HG02623 (cell line): ENCODE results near the gene SIRPD.

Experiments
- ATAC-seq: cut with Tn5 transposase; IDR thresholded peaks from one replicate; pipeline ENCODE4 v1.9.1; 2021; ENCODE audit warnings: moderate library complexity; ENCODE audit not compliant: unreplicated experiment

SIRPD gene

GRCh38 chr20:1538655-1539054 lies 18.9 kb downstream of the SIRPD start:
- ATAC-seq = no peak

- ATAC-seq = no peak
Measured at GRCh38 chr20:1537731-1538058, 19.8 kb downstream of the SIRPD start.

- ATAC-seq = no peak
Measured at GRCh38 chr20:1536893-1537730, 20.4 kb downstream of the SIRPD start.

- ATAC-seq = peak; percentile 84
Measured at GRCh38 chr20:1535420-1536175, 21.9 kb downstream of the SIRPD start.

- no peak for ATAC-seq
Measured at GRCh38 chr20:1534526-1534925, 23.0 kb downstream of the SIRPD start.

GRCh38 chr20:1533059-1533458 lies 24.4 kb downstream of the SIRPD start:
- no peak for ATAC-seq

- ATAC-seq = no peak
Measured at GRCh38 chr20:1528811-1529210, 28.7 kb downstream of the SIRPD start.

- ATAC-seq = no peak
Measured at GRCh38 chr20:1527923-1528322, 29.6 kb downstream of the SIRPD start.

GRCh38 chr20:1526896-1527295 lies 30.6 kb downstream of the SIRPD start:
- no peak for ATAC-seq

- ATAC-seq = no peak
Measured at GRCh38 chr20:1526310-1526709, 31.2 kb downstream of the SIRPD start.

- ATAC-seq = no peak
Measured at GRCh38 chr20:1524004-1524403, 33.5 kb downstream of the SIRPD start.

- ATAC-seq = no peak
Measured at GRCh38 chr20:1517010-1517409, 40.5 kb downstream of the SIRPD start.

GRCh38 chr20:1513801-1514200 lies 43.7 kb downstream of the SIRPD start:
- ATAC-seq = no peak

GRCh38 chr20:1509237-1509636 lies 48.3 kb downstream of the SIRPD start:
- no peak for ATAC-seq

- no peak for ATAC-seq
Measured at GRCh38 chr20:1508574-1508973, 48.9 kb downstream of the SIRPD start.

GRCh38 chr20:1507276-1507675 lies 50.2 kb downstream of the SIRPD start:
- no peak for ATAC-seq

GRCh38 chr20:1505871-1506270 lies 51.6 kb downstream of the SIRPD start:
- ATAC-seq = no peak

GRCh38 chr20:1505361-1505760 lies 52.1 kb downstream of the SIRPD start:
- ATAC-seq = no peak

- peak; percentile 97 for ATAC-seq
Measured at GRCh38 chr20:1503564-1504227, 53.8 kb downstream of the SIRPD start.

GRCh38 chr20:1500496-1500895 lies 57.0 kb downstream of the SIRPD start:
- no peak for ATAC-seq

- no peak for ATAC-seq
Measured at GRCh38 chr20:1499528-1500420, 57.7 kb downstream of the SIRPD start.
